Measurements from ENCODE around the gene CEP85.

CEP85 gene

GRCh38 chr1:26284597-26285347 is 50.8 kb downstream of the CEP85 start:
- TF ChIP-seq, protein P1, sequence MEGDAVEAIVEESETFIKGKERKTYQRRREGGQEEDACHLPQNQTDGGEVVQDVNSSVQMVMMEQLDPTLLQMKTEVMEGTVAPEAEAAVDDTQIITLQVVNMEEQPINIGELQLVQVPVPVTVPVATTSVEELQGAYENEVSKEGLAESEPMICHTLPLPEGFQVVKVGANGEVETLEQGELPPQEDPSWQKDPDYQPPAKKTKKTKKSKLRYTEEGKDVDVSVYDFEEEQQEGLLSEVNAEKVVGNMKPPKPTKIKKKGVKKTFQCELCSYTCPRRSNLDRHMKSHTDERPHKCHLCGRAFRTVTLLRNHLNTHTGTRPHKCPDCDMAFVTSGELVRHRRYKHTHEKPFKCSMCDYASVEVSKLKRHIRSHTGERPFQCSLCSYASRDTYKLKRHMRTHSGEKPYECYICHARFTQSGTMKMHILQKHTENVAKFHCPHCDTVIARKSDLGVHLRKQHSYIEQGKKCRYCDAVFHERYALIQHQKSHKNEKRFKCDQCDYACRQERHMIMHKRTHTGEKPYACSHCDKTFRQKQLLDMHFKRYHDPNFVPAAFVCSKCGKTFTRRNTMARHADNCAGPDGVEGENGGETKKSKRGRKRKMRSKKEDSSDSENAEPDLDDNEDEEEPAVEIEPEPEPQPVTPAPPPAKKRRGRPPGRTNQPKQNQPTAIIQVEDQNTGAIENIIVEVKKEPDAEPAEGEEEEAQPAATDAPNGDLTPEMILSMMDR (IDR thresholded peaks at IDR 0.05; ENCODE audit: insufficient read depth, low read depth, low read length, missing control alignments): peak; percentile 77
- H3K4me3 ChIP-seq (ENCODE audit: low read length): no peak overlapping the region
- DNase-seq (ENCODE audit: low read depth): peak; percentile 96

DNA sequence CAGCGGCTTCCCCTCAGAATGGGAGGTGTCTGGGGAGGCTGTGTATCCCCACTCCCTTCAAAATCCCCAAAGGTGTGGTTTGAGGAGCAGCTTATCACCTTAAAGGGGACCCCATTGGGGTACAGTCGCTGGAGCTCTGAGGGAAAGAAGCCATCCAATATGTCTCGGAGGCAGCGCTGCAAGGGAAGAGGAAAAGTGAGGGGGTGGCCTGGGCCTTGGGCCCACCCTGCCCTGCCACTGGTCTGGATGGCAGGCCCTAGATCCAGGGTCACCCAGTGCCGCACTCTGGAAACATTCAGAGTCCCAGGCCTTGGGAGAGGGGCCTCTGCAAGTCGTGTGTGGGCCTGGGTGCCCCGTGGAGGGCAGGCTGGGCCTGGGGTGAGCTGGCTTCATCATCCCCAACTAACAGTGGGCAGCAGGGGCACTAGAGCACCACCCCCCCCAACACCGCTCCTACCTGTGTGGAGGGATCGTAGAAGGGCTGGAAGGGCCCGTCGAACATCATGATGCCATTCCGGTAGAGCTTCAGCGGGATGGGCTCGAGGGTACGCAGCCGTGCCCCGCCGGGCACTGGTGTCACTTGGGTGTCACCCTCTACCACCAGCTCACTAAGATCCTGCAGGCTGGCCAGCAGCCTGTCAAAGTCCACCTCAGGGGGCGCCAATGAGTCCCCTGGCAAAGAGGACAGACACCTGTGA is 51.5 kb downstream of the CEP85 start:
- DNase-seq (ENCODE audit: low read depth): no peak
- TF ChIP-seq, protein P1 (IDR thresholded peaks at IDR 0.05; ENCODE audit: insufficient read depth, low read depth, low read length, missing control alignments): peak; percentile 31
- no peak overlapping the region for H3K4me3 ChIP-seq (ENCODE audit: low read length)

- H3K4me3 ChIP-seq (ENCODE audit: low read length): no peak overlapping the region
- TF ChIP-seq, protein P1 (IDR thresholded peaks at IDR 0.05; ENCODE audit: insufficient read depth, low read depth, low read length, missing control alignments): no peak
- DNase-seq (ENCODE audit: low read depth): no peak
These were observed 52.0 kb downstream of the CEP85 start for GRCh38 chr1:26286064-26286416.

DNA sequence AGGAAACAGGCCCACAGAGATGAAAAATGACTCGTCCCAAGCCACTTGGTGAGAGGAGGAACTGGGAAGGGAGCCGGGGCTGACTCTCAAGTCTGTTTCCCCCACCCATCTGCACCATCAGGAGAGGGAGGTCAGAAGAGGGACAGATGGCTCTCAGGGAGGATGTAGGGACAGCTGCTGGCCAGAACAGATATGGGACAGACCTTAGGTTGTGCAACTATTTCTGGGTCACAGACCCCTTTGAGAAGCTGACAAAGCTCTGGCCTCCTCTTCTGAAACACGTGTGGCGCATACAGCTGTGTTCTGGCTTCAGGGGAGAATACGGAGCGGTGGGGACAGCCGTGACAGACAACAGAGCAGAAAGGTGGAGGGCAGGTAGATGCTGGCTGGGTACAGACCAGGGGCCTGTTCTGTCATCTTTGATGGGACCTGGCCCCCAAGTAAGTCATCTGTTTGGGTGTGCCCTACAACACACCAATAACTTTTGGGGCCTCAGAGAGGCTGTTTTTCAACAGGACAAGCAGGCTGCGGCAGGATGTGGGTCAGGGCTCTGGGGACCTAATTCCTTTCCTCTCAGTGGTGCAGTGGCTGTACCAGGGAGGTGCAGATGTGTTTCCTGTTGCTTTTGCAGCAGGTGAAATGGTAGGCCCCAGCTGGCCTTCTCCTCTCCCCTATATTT is 53.2 kb downstream of the CEP85 start:
- no peak for DNase-seq (ENCODE audit: low read depth)
- H3K4me3 ChIP-seq (ENCODE audit: low read length): no peak overlapping the region
- TF ChIP-seq, protein P1 (IDR thresholded peaks at IDR 0.05; ENCODE audit: insufficient read depth, low read depth, low read length, missing control alignments): no peak

- DNase-seq (ENCODE audit: low read depth): no peak
- TF ChIP-seq, protein P1 (IDR thresholded peaks at IDR 0.05; ENCODE audit: insufficient read depth, low read depth, low read length, missing control alignments): no peak
- H3K4me3 ChIP-seq (ENCODE audit: low read length): no peak overlapping the region
These were observed 53.8 kb downstream of the CEP85 start for GRCh38 chr1:26287811-26288210.

DNA sequence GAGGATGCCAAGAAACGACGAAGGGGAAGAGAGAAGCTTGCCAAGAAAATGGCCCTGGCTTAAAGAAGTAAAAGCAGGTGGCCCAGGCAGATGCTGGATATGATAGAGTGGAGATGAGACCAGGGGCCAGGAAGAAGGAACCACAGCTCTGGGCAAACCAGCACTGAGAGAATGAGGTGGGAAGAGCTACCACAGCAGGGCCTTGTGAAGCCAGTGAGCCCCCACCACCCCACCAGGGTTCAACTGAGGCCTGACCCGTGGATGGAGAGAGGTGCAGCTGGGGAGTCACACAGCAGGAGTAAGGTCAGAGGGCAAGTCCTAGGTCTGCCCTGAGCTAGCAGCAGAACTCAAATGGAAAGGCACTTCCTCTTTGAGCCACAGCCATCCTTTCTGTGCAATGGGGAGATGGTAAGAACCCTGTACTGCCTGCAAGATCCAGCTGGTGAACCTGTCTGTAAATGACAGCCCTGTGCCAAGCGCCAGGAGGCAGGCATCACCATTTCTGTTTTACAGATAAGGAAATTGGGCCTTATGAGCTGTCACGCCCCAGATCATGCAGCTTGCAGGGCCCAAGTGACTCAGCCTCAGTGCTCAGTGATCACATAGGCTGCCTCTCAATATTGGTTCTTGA is 54.4 kb downstream of the CEP85 start:
- TF ChIP-seq, protein P1 (IDR thresholded peaks at IDR 0.05; ENCODE audit: insufficient read depth, low read depth, low read length, missing control alignments): no peak
- DNase-seq (ENCODE audit: low read depth): peak; percentile 64
- H3K4me3 ChIP-seq (ENCODE audit: low read length): no peak overlapping the region
